Smooth muscle cell (in vitro differentiated cells): ENCODE measurements around the gene RBM20. TPM values are rescaled to one million over a fixed set of nuclear protein-coding genes. Genes with fewer than 3 reads are reported as not detected.

ENCODE experiments used
- DNase-seq: peaks from one replicate; lab custom pipeline; 2025; ENCODE audit not compliant: unreplicated experiment; lab: John Stamatoyannopoulos, UW
- H2AFZ ChIP-seq: fragments of 200-600 bp; sonication (generic); 2 replicates; pipeline ENCODE4 v1.6.0; 2016; ENCODE audit warnings: antibody characterized with exemption, low read depth, mild to moderate bottlenecking
- H3F3A ChIP-seq: fragments of 200-600 bp; sonication (generic); 2 replicates; pipeline ENCODE4 v1.6.0; 2017; ENCODE audit warnings: antibody characterized with exemption, low read depth
- H3K27ac ChIP-seq: fragments of 200-600 bp; sonication (generic); 2 replicates; pipeline ENCODE4 v1.5.1; 2016; ENCODE audit warnings: low read depth, mild to moderate bottlenecking
- H3K27me3 ChIP-seq: fragments of 200-600 bp; sonication (generic); 2 replicates; pipeline ENCODE4 v1.6.1; 2016; ENCODE audit warnings: low read depth, mild to moderate bottlenecking
- H3K36me3 ChIP-seq: fragments of 200-600 bp; sonication (generic); 2 replicates; pipeline ENCODE4 v1.5.1; 2016; ENCODE audit warnings: low read depth
- H3K4me1 ChIP-seq: fragments of 200-600 bp; sonication (generic); 2 replicates; pipeline ENCODE4 v1.5.1; 2016; ENCODE audit warnings: low read depth
- H3K4me2 ChIP-seq: fragments of 200-600 bp; sonication (generic); 2 replicates; pipeline ENCODE4 v1.6.0; 2016; ENCODE audit warnings: mild to moderate bottlenecking
- H3K4me3 ChIP-seq: fragments of 200-600 bp; sonication (generic); 2 replicates; pipeline ENCODE4 v1.5.1; 2016; ENCODE audit warnings: mild to moderate bottlenecking
- H3K79me2 ChIP-seq: fragments of 200-600 bp; sonication (generic); 2 replicates; pipeline ENCODE4 v1.6.0; 2016; ENCODE audit warnings: low read depth, mild to moderate bottlenecking
- H3K9ac ChIP-seq: fragments of 200-600 bp; sonication (generic); 2 replicates; pipeline ENCODE4 v1.6.0; 2016; ENCODE audit warnings: low read depth
- H3K9me3 ChIP-seq: fragments of 200-600 bp; sonication (generic); replicated peaks from 2 replicates; pipeline ENCODE4 v1.5.1; 2016; ENCODE audit warnings: low read depth
- H4K20me1 ChIP-seq: fragments of 200-600 bp; sonication (generic); 2 replicates; pipeline ENCODE4 v1.6.0; 2016; ENCODE audit warnings: low read depth
- WGBS: methylation state at CpG from one replicate; pipeline ENCODE4 v1.1.7; 2016; ENCODE audit warnings: low lambda C conversion rate; 5-methylcytosine and 5-hydroxymethylcytosine counted together
- polyA plus RNA-seq: library from polyadenylated mRNA; unstranded; fragments of >200 nt; fragmentation: Nextera tagmentation; extraction: Ambion mirVana; gene quantifications from 2 replicates; pipeline ENCODE4 v1.2.1, GENCODE V29; 2016
- total RNA-seq: library from RNA; depleted of rRNA; stranded (reverse); fragments of >200 nt; gene quantifications from 2 replicates; pipeline ENCODE4 v1.2.3, GENCODE V29; 2014
- TF ChIP-seq, protein P1 (sequence below): fragments of 200-600 bp; sonication (generic); IDR thresholded peaks from 2 replicates; pipeline ENCODE4 v1.5.1; 2017; ENCODE audit warnings: borderline replicate concordance, mild to moderate bottlenecking, antibody characterized with exemption; ENCODE audit not compliant: insufficient read depth, poor library complexity, severe bottlenecking

The RBM20 gene
- total and polyA plus RNA-seq, 2 experiments from 2014 or later = 0.09 TPM

DNA sequence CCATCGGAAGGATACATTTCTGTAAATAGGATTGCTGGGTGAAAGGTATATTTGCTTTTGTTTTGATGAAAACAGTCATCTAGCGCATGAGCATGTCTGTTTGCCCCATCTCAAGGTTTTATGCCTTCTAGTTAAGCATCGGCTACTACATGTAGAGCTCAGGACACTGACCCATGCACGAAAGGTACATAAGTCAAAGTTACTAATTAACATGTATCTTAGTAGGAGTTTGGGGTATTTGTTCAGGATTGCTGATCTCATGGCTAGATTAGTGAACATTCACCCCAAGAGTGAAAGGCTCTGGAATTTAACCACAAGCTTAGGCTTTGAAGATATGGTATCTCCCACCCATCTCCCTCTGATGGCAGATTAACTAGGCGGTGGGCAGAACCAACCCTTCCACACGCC, 91.5 kb downstream of the RBM20 start:
- TF ChIP-seq, protein P1, sequence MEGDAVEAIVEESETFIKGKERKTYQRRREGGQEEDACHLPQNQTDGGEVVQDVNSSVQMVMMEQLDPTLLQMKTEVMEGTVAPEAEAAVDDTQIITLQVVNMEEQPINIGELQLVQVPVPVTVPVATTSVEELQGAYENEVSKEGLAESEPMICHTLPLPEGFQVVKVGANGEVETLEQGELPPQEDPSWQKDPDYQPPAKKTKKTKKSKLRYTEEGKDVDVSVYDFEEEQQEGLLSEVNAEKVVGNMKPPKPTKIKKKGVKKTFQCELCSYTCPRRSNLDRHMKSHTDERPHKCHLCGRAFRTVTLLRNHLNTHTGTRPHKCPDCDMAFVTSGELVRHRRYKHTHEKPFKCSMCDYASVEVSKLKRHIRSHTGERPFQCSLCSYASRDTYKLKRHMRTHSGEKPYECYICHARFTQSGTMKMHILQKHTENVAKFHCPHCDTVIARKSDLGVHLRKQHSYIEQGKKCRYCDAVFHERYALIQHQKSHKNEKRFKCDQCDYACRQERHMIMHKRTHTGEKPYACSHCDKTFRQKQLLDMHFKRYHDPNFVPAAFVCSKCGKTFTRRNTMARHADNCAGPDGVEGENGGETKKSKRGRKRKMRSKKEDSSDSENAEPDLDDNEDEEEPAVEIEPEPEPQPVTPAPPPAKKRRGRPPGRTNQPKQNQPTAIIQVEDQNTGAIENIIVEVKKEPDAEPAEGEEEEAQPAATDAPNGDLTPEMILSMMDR = no peak
- H3K9me3 ChIP-seq = no peaks in the 10 kb centered on the region
- H3K4me2 ChIP-seq = no peak overlapping the region
- no peak for DNase-seq
- H3F3A ChIP-seq = no peaks in the 10 kb centered on the region
- no peak overlapping the region for H3K27ac ChIP-seq
- H4K20me1 ChIP-seq = no peaks in the 10 kb centered on the region
- H3K4me1 ChIP-seq = no peaks in the 10 kb centered on the region
- WGBS = 71% methylated on average over 6 of the region's 6 CpGs
- no peak overlapping the region for H3K9ac ChIP-seq
- no peak overlapping the region for H2AFZ ChIP-seq
- H3K36me3 ChIP-seq = no peaks in the 10 kb centered on the region
- H3K4me3 ChIP-seq = no peak overlapping the region
- no peaks in the 10 kb centered on the region for H3K79me2 ChIP-seq
- H3K27me3 ChIP-seq = peaks cover 14% of the 10 kb centered on the region

DNA sequence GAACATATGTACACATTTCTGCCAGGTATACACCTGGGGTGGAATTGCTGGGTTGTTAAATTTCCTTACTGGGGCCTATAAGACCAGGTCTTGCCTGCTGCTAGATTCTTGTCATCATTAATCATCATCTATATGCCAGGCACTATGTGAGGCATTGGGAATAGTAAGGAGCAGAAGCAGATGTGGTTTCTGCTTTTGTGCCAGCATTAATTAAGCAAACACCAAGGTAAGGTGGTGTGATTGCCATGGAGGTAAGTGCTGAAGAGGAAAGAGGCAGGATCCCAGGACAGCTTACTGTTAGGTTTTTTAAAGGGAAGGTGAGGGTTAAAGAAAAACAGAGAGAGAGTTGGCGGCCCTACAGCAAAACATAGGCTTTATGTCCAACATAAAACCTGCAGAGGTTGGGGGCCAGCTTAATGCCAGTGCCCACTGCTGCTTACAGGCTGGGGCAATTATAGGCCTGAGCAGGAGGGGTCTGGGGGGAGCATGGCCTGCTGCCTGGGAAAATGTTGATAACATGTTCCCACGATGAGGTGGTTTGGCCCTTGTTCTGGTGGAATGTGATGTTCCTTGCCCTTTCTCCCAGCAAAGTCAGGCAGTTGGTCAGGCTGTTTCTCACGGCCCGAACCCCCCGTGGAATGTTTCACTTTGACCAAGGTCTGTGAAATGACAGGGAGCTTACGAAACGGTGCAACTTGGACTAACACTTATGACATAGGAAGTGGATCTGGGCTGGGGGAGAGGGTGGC, 93.9 kb downstream of the RBM20 start:
- Histone ChIP-seq H3K27me3 (no peaks in the 10 kb centered on the region), H3K36me3 (no peaks in the 10 kb centered on the region), H3K4me3 (no peak overlapping the region), H3F3A (no peaks in the 10 kb centered on the region), H4K20me1 (no peaks in the 10 kb centered on the region), H3K9ac (no peak overlapping the region), H2AFZ (no peak overlapping the region), H3K27ac (no peak overlapping the region), H3K9me3 (no peaks in the 10 kb centered on the region), H3K79me2 (no peaks in the 10 kb centered on the region), H3K4me2 (no peak overlapping the region), H3K4me1 (no peaks in the 10 kb centered on the region)
- DNase-seq = no peak
- TF ChIP-seq, protein P1 = no peak
- WGBS = 69% methylated on average over 7 of the region's 7 CpGs

DNA sequence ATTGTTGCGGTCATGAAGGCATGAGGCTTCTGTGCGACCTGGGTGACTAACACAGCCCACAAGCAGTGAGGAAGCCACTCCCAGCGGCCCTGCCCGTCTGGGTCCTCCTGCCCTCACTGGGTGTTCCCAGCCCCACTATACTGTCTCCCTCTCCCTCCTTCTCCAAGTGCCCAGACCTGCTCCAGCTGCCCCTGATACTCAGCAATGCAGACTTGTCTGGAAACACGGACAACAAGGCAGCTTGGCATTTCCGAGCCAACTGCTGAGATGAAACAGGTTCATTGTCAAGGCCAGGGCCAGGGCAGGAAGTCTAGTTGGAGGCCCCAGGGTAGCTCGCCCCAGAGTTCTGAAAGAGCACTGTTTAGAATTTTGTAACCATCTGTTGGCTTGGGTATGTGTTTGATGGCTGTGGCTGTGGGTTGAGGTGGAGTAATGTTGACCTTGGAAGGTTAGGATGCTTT, 95.7 kb downstream of the RBM20 start:
- DNase-seq = no peak
- WGBS = 70% methylated on average over 7 of the region's 7 CpGs

More for the DNA sequence above, 95.7 kb downstream of the RBM20 start:
- no peaks in the 10 kb centered on the region for H4K20me1 ChIP-seq
- H3K9ac ChIP-seq = no peak overlapping the region
- H2AFZ ChIP-seq = no peak overlapping the region
- no peaks in the 10 kb centered on the region for H3F3A ChIP-seq
- H3K27ac ChIP-seq = no peak overlapping the region
- H3K4me1 ChIP-seq = no peaks in the 10 kb centered on the region
- H3K4me2 ChIP-seq = no peak overlapping the region
- no peaks in the 10 kb centered on the region for H3K79me2 ChIP-seq
- H3K27me3 ChIP-seq = no peaks in the 10 kb centered on the region
- TF ChIP-seq, protein P1 = no peak
- no peaks in the 10 kb centered on the region for H3K36me3 ChIP-seq
- no peak overlapping the region for H3K4me3 ChIP-seq
- H3K9me3 ChIP-seq = no peaks in the 10 kb centered on the region
